ENCODE data around the gene SUSD6.
A peak's percentile ranks its signal among the peaks of the same experiment; 100 is the strongest.
"Not testable (repeated sequence)": the region's sequence is repeated elsewhere in the genome, so short reads cannot be mapped to it uniquely, and the experiment has no call there.

Gene SUSD6

GRCh38 chr14:69699243-69699642, 87.8 kb downstream of the SUSD6 start:
- DNase-seq = not testable (repeated sequence)

DNA sequence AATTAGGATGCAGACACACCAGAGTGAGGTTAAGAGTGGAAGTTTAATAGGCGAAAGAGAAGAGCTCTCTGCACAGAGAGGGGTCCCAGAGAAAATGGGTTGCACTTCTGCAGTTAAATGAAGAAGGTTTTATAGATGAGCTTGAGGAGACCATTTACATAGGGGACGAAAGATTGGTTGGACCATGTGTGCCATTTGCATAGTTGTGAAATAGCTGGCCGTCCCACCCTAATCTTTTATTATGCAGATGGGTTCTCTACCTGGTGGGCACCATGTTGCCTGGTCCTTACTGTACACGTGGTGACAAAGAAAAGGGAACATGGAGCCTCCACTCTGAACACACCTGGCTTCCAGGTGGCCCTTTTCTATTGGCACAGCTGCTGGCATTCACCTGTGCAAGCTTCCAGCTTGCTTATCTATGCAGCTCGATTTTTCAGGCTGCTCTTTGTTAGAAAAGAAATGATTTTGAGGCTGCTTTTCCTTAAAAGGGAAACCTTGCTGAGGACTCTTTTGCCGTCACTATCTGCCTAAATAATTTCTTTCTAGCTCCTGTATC, 88.4 kb downstream of the SUSD6 start:
- DNase-seq = no peak

GRCh38 chr14:69700575-69700974, 89.2 kb downstream of the SUSD6 start:
- no peak for DNase-seq

DNA sequence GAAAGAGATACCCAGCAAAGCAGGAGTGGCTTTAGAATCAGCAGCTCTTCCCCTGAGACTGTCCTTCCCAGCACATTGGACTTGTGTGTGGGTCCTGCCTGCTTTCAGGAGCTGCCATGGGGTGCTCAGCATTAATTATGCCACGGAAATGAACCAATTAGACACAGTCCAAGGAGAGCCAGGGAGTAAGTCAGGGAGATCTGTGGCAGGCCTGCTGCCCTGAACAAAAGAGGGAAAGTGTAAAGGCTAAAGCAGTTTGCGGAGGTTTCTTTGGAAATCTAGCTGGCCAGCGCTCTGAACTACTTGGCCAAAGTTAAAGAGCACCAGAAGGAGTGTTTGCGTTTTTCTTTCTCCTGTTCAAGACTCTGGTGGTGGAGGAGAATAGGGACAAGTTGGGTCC, 89.9 kb downstream of the SUSD6 start:
- no peak for DNase-seq

DNA sequence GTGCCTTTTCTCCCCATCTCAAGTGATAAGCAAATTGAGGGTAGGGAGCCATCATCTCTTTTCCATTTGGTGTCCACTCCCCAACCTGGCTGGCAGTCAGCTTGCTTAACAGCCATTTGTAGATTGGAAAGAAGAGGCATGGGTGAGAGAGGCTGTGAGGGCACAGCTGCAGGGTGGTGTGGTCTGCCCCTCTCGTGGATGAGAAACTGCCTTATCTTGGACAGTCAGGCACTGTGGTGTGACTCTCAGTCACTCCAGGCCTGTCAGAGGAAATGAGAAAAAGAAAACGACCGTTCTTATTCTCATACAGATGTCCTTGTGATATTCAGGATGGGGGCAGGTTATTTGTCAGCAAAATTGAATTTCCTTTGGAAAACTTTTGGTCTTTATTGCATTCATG, 90.5 kb downstream of the SUSD6 start:
- DNase-seq = no peak

GRCh38 chr14:69703047-69704039, 91.9 kb downstream of the SUSD6 start:
- DNase-seq = no peak

GRCh38 chr14:69704319-69704718, 92.9 kb downstream of the SUSD6 start:
- DNase-seq = no peak

DNA sequence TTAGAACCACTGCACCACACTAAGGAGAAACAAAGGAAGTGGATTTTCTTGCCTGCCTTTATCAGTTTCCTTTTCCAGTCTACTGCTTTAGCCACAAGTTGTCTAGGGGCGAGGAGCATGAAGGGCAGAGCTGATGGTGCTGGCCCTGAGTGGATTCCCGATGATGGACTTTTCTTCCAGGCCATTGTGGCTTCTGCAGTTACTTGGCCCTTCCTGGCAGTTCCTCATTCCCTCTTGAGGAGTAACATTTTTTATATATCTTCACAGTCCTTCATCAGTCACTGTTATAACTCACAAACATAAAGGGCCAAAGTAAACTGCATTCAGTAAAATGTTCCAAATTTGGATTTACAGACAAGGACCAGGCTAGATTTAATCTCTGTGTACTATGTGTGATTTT, 94.3 kb downstream of the SUSD6 start:
- DNase-seq = no peak

DNA sequence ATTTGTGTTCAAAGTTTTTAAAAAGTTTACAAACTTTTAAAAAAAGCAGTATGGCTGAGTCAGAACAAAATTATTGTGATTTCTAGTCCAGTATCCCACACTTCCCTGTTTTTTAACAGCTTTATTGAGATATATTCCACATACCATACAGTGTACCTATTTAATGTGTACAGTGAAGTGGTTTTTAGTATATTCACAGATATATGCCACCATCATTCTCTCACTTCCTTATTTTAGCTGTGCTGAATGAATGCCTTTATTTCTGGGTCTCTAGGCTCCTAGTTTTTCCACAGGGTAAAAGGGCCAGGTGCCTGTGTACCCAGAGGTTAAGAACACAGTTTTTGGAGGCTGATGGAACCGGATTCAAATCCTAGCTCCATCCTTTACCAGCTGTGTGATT, 96.7 kb downstream of the SUSD6 start:
- no peak for DNase-seq

- no peak for DNase-seq
Measured at GRCh38 chr14:69708586-69709560, 97.5 kb downstream of the SUSD6 start.

- no peak for DNase-seq
Measured at GRCh38 chr14:69710378-69710777, 99.0 kb downstream of the SUSD6 start.

DNA sequence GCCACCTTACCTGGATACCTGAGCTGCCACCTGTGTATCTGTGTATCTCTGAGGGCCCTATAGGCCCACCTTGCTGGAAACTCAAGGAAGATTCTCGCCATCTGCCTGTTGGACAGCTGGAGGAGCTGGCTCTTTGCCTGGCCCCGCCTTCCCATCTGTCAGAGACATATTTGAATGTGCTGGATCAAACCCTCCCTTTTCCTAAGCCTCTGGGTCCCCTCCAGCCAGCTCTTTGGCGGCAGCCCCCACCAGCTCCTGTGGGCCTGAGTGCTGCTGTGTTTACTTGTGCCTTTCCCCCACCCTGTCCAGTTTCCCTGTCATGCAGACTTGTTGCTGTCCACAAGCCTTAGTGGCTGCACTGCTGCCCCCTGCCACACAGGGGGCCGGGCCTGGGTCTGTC, 99.7 kb downstream of the SUSD6 start:
- no peak for DNase-seq

DNA sequence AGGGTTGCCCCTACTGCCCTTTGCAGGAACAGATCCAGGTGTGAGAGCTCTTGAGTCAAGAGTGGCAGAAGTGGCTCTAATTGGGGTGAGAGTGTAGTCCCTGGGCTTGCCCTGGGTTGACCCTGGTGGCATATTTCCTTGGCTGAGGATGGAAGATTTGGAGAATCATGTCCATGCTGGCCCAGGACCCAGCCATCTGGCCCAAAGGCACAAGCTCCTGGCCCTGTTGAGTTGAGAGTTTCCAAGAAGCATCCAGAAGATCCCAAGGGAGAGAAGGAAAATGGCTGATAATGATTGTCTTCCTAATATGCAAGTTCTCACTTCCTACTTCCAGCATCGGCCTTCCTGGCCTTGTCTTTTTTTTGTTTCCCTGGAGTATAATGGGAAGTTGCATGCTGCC, 100.1 kb downstream of the SUSD6 start:
- DNase-seq = no peak

DNA sequence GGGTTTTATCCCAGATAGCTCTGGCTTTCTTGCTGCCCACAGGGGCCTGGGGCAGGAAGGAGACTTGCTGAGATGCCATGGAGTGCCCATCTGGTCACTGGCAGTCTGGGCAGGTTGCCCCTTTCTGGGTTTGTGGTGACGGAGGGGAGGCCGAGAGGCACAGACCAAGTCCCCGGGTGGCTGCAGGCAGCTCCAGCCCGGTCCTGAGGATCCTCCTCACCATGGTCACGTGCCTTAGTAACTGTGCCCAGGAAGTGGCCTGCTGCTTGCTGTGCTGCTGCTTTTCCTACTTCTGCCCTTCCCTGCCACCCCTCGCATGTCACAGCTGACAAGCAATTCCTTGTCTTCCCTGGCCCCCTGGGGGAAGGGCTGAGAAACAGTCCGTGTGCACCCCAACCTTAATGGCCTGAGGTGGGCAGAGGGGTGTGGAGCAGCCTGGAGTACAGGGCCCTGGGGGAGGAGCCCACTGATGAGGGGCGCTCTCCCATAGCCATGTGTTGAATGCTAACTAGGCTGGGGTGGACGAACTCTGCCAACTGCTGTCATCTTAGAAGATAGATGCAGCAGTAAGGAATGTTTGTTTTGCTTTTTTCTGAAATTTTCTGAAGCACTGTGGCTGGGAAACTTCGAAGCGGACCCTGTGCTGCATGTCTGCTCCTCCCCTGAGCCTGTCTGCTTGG, 100.6 kb downstream of the SUSD6 start:
- peak; percentile 38 for DNase-seq

DNA sequence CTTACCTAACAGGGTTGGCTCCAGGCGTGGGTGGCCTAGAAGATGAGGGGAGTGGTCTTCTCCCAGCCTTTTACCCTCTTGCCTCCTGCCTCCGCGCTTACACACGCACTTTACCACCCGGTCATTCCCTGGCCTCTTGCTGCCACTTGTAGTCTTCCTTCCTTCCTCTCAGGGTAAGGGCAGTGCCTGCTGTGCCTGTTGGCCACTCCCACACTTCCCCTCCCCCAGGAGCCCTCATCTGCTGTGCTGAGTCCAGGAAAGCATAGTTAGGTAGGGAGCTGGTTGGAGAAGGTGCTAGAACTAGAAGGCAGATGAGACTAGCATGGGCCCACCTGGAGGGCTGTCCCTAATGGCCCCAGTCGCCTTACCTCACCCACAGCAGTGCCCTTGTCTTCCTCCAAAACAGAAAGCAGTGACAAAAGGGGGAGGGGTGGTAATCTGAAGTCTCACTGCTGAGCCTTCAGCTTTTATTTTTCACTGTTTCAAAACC, 101.2 kb downstream of the SUSD6 start:
- no peak for DNase-seq

- no peak for DNase-seq
Measured at GRCh38 chr14:69713209-69713781, 101.9 kb downstream of the SUSD6 start.

GRCh38 chr14:69713993-69714679, 102.7 kb downstream of the SUSD6 start:
- no peak for DNase-seq

DNA sequence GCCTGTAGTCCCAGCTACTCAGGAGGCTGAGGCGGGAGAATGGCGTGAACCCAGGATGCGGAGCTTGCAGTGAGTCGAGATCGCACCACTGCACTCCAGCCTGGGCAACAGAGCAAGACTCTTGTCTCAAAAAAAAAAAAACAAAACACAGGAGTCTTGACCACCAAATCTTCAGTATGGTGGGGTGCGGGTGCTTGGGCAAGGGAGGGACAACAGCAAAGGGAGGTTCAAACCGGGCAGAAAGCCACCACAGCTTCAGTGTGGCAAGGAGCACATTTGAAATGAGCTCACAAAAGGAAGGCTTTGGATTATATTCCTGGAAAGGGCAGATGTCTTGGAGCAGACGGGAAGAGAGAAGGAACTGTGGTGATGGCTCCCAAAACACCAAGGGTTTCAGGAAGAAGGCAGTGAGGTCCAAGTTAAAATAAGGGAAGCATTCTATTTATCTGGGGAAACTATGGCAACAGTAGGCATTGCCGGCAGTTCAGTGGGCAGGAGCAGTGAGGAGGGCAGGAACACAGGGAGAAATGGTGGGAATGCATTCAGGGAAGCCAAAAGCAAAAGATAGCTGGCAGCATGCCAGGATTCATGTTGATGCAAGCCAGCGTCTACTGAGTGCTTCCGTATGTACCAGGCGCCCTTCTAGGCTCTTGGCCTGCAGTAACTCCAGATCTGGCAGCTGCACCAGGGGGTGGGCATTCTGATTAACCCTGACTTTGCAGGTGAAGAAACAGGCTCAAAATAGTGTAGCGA, 104.5 kb downstream of the SUSD6 start:
- DNase-seq = peak; percentile 77

GRCh38 chr14:69716478-69717187, 105.2 kb downstream of the SUSD6 start:
- DNase-seq = peak; percentile 82

DNA sequence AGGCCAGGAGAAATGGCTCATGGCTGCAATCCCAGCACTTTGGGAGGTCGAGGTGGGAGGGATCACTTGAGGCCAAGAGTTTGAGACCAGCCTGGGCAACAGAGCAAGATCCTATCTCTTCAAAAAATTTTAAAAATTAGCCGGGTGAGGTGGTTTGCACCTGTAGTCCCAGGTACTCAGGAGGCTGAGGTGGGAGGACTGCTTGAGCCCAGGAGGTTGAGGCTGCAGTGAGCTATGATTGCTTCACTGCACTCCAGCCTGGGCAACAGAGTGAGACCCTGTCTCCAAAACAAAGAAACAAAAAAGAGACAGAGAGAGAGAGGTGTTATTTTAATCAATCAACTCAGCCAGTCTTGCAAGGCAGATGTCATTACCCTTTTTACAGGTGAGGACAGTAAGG, 107.2 kb downstream of the SUSD6 start:
- not testable (repeated sequence) for DNase-seq
